HEK293 (cell line): ENCODE data around the gene KCNAB1.

Experiments used
- BCL11B ChIP-seq: fragments of 450-650 bp; formaldehyde crosslinking; IDR thresholded peaks from 2 replicates; pipeline ENCODE4 v1.5.1; 2016; ENCODE audit warnings: low read depth, missing biosample characterization, missing genetic modification characterization
- MZF1 ChIP-seq: fragments of 450-650 bp; formaldehyde crosslinking; IDR thresholded peaks from 2 replicates; pipeline ENCODE4 v1.5.1; 2017; ENCODE audit warnings: missing biosample characterization, missing genetic modification characterization, borderline replicate concordance
- ZNF555 ChIP-seq: fragments of 450-650 bp; formaldehyde crosslinking; conservative IDR thresholded peaks from 2 replicates; pipeline ENCODE4 v1.5.1; 2017; ENCODE audit warnings: missing biosample characterization, mild to moderate bottlenecking, missing genetic modification characterization, inconsistent platforms

DNA sequence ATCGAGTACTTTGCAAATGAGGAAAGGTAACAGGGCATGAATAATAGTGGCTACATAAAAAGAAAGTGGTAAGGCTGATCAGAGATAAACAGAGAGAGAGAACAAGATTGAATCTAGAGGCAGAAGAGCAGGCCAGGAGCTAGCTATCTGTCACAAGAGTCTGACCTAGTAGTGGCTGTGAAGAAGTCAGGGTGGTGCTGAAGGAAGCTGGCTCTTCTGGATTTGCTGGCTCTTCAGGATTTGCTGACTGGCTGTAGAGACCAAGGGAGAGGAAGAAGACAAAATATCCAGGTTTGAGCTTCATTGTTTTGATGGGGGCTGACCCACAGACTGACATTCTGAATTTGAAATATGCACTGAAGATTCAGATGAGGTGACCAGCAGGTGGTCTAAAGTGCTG is 292.2 kb downstream of the KCNAB1 start:
- TF ChIP-seq BCL11B (tag by site-specific recombination) (no peak), ZNF555 (tag by site-specific recombination) (no peak), MZF1 (tag by site-specific recombination) (no peak)
